GM21390 (cell line): ENCODE results near the gene CLOCK.
"Not testable (repeated sequence)": the region's sequence is repeated elsewhere in the genome, so short reads cannot be mapped to it uniquely, and the experiment has no call there.

ENCODE experiments used
- ATAC-seq: cut with Tn5 transposase; IDR thresholded peaks from one replicate; pipeline ENCODE4 v1.9.1; 2021; ENCODE audit not compliant: unreplicated experiment

The CLOCK gene

GRCh38 chr4:55546756-55547465, at the start of gene CLOCK:
CLOCK (minus strand) TSS chr4:55546909; CDS start chr4:55482785, 64,124 bp downstream.
- ATAC-seq = peak; percentile 77

- ATAC-seq = no peak
These were observed 45.3 kb upstream of the CLOCK start, which contains the start of gene PDCL2 for GRCh38 chr4:55592014-55592413. PDCL2 (minus strand) TSS chr4:55592245; CDS start chr4:55592109, 136 bp downstream.

GRCh38 chr4:55588160-55588559, 41.5 kb upstream of the CLOCK start:
- ATAC-seq = no peak

GRCh38 chr4:55582773-55583172, 36.1 kb upstream of the CLOCK start:
- ATAC-seq = not testable (repeated sequence)

GRCh38 chr4:55578341-55579010, 31.8 kb upstream of the CLOCK start:
- no peak for ATAC-seq

GRCh38 chr4:55575513-55575912, 28.8 kb upstream of the CLOCK start:
- no peak for ATAC-seq

- ATAC-seq = no peak
These were observed 27.5 kb upstream of the CLOCK start for GRCh38 chr4:55574252-55574651.

- ATAC-seq = no peak
These were observed 25.1 kb upstream of the CLOCK start for GRCh38 chr4:55571806-55572205.

- peak; percentile 77 for ATAC-seq
These were observed 22.3 kb upstream of the CLOCK start for GRCh38 chr4:55568905-55569504.

- ATAC-seq = peak; percentile 100
These were observed 15.2 kb upstream of the CLOCK start for GRCh38 chr4:55561889-55562288.

- no peak for ATAC-seq
These were observed 13.4 kb upstream of the CLOCK start for GRCh38 chr4:55560096-55560495.

- no peak for ATAC-seq
These were observed 7.8 kb upstream of the CLOCK start for GRCh38 chr4:55554453-55555030.

GRCh38 chr4:55553441-55554201, 6.9 kb upstream of the CLOCK start:
- ATAC-seq = no peak

- not testable (repeated sequence) for ATAC-seq
These were observed 5.3 kb upstream of the CLOCK start for GRCh38 chr4:55551964-55552363.

GRCh38 chr4:55549888-55550287, 3.2 kb upstream of the CLOCK start:
- no peak for ATAC-seq

- no peak for ATAC-seq
These were observed 1.2 kb upstream of the CLOCK start for GRCh38 chr4:55547918-55548317.

- no peak for ATAC-seq
These were observed 709 bp upstream of the CLOCK start for GRCh38 chr4:55547466-55547770.

- ATAC-seq = peak; percentile 44
These were observed 278 bp downstream of the CLOCK start for GRCh38 chr4:55546506-55546755.

- peak; percentile 37 for ATAC-seq
These were observed 836 bp downstream of the CLOCK start for GRCh38 chr4:55545641-55546505.

GRCh38 chr4:55545151-55545550, 1.6 kb downstream of the CLOCK start:
- no peak for ATAC-seq
